ENCODE results near the gene TMEM131. TPM values are rescaled to one million over a fixed set of nuclear protein-coding genes. Genes with fewer than 3 reads are reported as not detected.
"Not testable (repeated sequence)": the region's sequence is repeated elsewhere in the genome, so short reads cannot be mapped to it uniquely, and the experiment has no call there.

The TMEM131 gene
- total RNA-seq, 2 donors from 2014 or later, result 20.0 to 21.4 TPM

DNA sequence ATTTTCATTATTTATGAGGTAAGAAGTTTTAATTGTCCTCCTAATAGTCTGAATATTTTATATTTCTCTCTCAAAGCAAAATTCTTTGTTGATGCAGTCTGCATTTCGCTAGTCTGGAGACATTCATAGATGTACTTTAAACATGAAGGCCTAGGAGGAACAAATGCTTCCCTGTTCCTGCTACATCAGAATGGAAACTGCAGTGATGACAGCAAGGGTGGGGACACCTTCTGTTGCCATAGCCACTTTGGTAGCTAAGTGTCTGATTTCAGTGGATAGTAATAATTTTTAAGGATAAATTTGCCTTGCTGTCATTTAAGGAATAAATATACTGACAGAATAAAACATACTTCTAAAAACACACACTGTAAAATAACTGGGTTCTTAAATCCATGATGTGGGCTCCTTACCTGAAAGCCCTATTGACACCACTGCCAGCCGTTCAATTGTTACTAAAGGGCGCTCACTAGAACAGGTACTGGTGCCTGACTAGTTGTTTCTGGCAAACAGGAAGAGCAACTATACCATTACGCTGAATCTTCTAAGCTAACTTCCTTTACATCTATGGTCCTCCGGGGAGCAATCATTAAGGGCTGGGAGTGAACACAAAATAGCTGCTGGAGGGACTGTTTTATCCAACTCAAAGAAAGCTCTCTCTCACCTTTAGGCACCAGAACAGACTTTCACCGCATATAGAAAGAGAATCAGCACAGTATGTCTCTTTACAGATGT, 88.2 kb downstream of the TMEM131 start:
- DNase-seq (no peak), ATAC-seq (no peak)
- Histone ChIP-seq H3K27ac (no peak overlapping the region), H3K27me3 (no peaks in the 10 kb centered on the region), H3K36me3 (replicated peaks in 1 of 2; ENCODE audit: insufficient read depth in 1 of 2, low read depth in 2 of 2) (no peaks in the 10 kb centered on the region), H3K4me3 (no peak overlapping the region), H3K4me1 (peaks cover 14% of the 10 kb centered on the region), H3K9me3 (no peaks in the 10 kb centered on the region)
- WGBS, 2 donors, result 87 to 94% methylated on average over 6 of the region's 6 CpGs
- intact Hi-C loops (cut with DNase I), result no loop called here
- TF ChIP-seq POLR2A (IDR thresholded peaks at IDR 0.05), result no peak
- TF ChIP-seq, protein P1, sequence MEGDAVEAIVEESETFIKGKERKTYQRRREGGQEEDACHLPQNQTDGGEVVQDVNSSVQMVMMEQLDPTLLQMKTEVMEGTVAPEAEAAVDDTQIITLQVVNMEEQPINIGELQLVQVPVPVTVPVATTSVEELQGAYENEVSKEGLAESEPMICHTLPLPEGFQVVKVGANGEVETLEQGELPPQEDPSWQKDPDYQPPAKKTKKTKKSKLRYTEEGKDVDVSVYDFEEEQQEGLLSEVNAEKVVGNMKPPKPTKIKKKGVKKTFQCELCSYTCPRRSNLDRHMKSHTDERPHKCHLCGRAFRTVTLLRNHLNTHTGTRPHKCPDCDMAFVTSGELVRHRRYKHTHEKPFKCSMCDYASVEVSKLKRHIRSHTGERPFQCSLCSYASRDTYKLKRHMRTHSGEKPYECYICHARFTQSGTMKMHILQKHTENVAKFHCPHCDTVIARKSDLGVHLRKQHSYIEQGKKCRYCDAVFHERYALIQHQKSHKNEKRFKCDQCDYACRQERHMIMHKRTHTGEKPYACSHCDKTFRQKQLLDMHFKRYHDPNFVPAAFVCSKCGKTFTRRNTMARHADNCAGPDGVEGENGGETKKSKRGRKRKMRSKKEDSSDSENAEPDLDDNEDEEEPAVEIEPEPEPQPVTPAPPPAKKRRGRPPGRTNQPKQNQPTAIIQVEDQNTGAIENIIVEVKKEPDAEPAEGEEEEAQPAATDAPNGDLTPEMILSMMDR (IDR thresholded peaks at IDR 0.05), result no peak

DNA sequence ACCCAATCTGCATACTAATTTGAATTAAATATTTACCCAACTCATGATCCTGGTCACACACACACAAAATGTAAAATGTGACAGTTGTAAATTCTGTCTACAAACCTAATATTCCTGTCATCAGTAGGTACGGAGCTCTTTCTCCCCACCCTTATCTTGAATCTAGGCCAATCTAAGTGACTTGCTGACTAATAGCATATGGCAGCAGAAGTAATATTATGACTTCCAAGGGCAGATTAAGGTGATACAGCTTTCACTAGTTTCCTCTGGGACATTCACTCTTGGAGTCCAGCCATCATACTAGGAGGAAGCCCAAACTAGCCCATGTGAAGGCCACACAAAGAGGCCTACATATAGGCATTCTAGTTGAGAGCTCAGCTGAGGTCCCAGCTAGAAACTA, 89.4 kb downstream of the TMEM131 start:
- intact Hi-C loops (cut with DNase I), result no loop called here
- no peak for ATAC-seq
- WGBS, 2 donors, result 28 to 57% methylated on average over 1 of the region's 1 CpG
- no peaks in the 10 kb centered on the region for H3K27me3 ChIP-seq
- H3K27ac ChIP-seq, result no peak overlapping the region
- peaks cover 6% of the 10 kb centered on the region for H3K4me1 ChIP-seq
- no peaks in the 10 kb centered on the region for H3K36me3 ChIP-seq (replicated peaks in 1 of 2; ENCODE audit: insufficient read depth in 1 of 2, low read depth in 2 of 2)
- no peak overlapping the region for H3K4me3 ChIP-seq
- DNase-seq, result no peak
- TF ChIP-seq POLR2A (IDR thresholded peaks at IDR 0.05), result no peak
- TF ChIP-seq, protein P1 (IDR thresholded peaks at IDR 0.05), result no peak
- no peaks in the 10 kb centered on the region for H3K9me3 ChIP-seq

DNA sequence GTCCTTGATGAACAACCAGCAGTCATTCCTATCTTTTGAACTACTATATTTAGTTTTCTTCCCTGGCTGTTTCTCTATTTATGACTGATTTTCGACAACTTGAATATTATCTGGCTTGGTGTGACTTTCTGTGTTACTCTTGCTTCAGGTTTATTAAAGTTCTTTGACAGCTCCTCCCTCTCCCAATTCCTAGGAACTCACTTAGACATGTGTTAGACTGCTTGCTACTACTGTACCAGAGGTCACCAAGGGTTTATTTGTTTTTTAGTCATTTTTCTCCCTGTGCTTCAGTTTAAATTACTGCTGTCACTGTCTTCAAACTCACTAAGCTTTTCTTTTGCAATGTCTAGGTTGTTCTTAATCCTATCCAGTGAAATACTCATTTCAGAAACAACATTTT, 90.5 kb downstream of the TMEM131 start:
- Histone ChIP-seq H3K4me1 (peaks cover 6% of the 10 kb centered on the region), H3K27ac (no peak overlapping the region), H3K27me3 (no peaks in the 10 kb centered on the region), H3K9me3 (no peaks in the 10 kb centered on the region), H3K4me3 (no peak overlapping the region), H3K36me3 (replicated peaks in 1 of 2; ENCODE audit: insufficient read depth in 1 of 2, low read depth in 2 of 2) (no peaks in the 10 kb centered on the region)
- no peak for TF ChIP-seq POLR2A (IDR thresholded peaks at IDR 0.05)
- TF ChIP-seq, protein P1 (IDR thresholded peaks at IDR 0.05), result no peak
- DNase-seq, result no peak
- intact Hi-C loops (cut with DNase I), result no loop called here
- WGBS, 2 donors, result 78 to 89% methylated on average over 1 of the region's 1 CpG
- ATAC-seq, result no peak

DNA sequence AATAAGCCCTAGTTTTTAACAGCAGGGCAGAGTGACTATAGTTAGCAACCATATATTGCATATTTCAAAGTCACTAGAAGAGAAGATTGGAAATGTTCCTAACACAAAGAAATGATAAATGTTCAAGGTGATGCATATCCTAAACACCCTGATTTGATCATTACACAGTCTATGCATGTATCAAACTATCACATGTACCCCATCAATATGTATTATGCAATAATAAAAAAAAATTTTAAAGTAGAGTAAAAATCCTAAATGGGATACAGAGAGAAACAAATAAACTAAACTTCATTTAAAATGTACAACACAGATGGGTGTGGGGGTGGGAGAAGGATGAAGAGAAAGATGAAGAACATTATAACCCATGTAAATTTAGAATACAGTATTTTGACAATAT, 93.9 kb downstream of the TMEM131 start:
- Histone ChIP-seq H3K4me1 (no peaks in the 10 kb centered on the region), H3K27me3 (no peaks in the 10 kb centered on the region), H3K27ac (no peak overlapping the region), H3K4me3 (no peak overlapping the region), H3K9me3 (no peaks in the 10 kb centered on the region), H3K36me3 (replicated peaks in 1 of 2; ENCODE audit: insufficient read depth in 1 of 2, low read depth in 2 of 2) (no peaks in the 10 kb centered on the region)
- intact Hi-C loops (cut with DNase I), result no loop called here
- DNase-seq (no peak), ATAC-seq (no peak)
- TF ChIP-seq, protein P1 (IDR thresholded peaks at IDR 0.05), result no peak
- no peak for TF ChIP-seq POLR2A (IDR thresholded peaks at IDR 0.05)

DNA sequence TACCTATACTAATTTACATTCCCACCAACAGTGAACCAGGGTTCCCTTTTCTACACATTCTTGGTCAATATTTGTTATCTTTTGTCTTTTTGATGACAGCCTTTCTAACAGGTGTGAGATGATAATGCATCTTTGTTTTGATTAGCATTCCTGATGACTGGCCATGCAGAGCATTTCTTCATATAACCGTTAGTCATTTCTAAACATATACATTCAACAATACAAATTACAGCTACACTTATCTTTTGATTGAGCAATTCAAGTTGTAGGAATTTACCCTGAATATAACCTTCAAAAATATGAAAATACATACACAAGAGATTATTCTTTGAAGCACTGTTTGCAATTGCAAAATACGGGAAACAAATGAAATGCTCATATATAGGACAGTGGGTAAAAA, 94.9 kb downstream of the TMEM131 start:
- Histone ChIP-seq H3K27ac (no peak overlapping the region), H3K4me1 (no peaks in the 10 kb centered on the region), H3K36me3 (replicated peaks in 1 of 2; ENCODE audit: insufficient read depth in 1 of 2, low read depth in 2 of 2) (no peaks in the 10 kb centered on the region), H3K27me3 (no peaks in the 10 kb centered on the region), H3K9me3 (no peaks in the 10 kb centered on the region), H3K4me3 (no peak overlapping the region)
- ATAC-seq, result no peak
- intact Hi-C loops (cut with DNase I), result no loop called here
- TF ChIP-seq, protein P1 (IDR thresholded peaks at IDR 0.05), result no peak
- TF ChIP-seq POLR2A (IDR thresholded peaks at IDR 0.05), result no peak
- WGBS, 2 donors, result 47 to 60% methylated on average over 2 of the region's 2 CpGs
- no peak for DNase-seq

DNA sequence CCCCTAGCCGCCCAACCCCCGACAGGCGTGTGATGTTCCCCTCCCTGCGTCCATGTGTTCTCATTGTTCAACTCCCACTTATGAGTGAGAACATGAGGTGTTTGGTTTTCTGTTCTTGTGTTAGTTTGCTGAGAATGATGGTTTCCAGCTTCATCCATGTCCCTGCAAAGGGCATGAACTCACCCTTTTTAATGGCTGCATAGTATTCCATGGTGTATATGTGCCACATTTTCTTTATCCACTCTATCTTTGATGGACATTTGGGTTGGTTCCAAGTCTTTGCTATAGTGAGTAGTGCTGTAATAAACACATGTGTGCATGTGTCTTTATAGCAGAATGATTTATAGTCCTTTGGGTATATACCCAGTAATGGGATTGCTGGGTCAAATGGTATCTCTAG, 102.7 kb downstream of the TMEM131 start:
- H3K27me3 ChIP-seq; H3K27ac ChIP-seq; H3K4me3 ChIP-seq; ATAC-seq; H3K4me1 ChIP-seq; H3K36me3 ChIP-seq (replicated peaks in 1 of 2; ENCODE audit: insufficient read depth in 1 of 2, low read depth in 2 of 2); intact Hi-C loops (cut with DNase I); H3K9me3 ChIP-seq; DNase-seq: not testable (repeated sequence)
- WGBS, 2 donors, result 98 to 100% methylated on average over 4 of the region's 4 CpGs
